HG02763 (cell line): Measurements from ENCODE around the gene ANXA4.

Source experiments
- ATAC-seq: cut with Tn5 transposase; IDR thresholded peaks from one replicate; pipeline ENCODE4 v1.9.1; 2021; ENCODE audit warnings: mild to moderate bottlenecking, moderate library complexity; ENCODE audit not compliant: unreplicated experiment

ANXA4 gene

DNA sequence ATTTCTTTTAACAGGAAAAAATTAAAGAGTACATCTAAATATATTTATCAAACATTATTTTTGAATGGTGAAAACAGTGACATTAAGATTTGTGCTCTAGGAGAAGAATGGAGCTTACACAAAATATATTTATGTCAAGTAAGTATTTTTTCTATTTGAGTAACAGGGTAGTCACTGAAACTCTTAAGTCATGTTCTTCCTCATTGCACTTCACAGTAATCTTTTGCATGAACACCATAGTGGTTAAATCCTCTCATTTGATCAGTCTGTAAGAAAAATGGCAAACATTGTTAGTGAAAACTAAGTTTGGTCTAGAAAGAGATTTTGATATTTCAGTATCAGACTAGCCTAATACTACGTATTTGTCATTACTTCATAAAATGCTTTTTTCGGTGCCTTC lies 95.6 kb downstream of the ANXA4 start:
- ATAC-seq: no peak

GRCh38 chr2:69843993-69844392 lies 102.1 kb downstream of the ANXA4 start:
- no peak for ATAC-seq

DNA sequence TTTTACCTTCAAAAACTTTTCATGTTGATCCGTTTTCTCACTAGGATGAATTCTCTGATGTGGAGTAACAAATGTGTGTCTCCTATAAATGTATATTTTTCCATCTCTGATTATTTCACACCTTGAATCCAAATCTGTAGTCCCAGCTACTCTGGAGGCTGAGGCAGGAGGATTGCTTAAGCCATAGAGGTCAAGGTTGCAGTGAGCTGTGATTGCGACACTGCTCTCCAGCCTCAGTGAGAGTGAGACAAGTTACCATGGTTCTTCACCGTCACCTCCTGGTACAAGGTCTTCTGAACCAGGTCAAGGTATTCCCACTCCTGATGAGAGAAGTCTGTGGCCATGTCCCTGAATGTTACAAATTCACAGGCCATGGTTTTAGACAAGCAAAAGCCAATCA lies 102.6 kb downstream of the ANXA4 start:
- ATAC-seq: no peak

DNA sequence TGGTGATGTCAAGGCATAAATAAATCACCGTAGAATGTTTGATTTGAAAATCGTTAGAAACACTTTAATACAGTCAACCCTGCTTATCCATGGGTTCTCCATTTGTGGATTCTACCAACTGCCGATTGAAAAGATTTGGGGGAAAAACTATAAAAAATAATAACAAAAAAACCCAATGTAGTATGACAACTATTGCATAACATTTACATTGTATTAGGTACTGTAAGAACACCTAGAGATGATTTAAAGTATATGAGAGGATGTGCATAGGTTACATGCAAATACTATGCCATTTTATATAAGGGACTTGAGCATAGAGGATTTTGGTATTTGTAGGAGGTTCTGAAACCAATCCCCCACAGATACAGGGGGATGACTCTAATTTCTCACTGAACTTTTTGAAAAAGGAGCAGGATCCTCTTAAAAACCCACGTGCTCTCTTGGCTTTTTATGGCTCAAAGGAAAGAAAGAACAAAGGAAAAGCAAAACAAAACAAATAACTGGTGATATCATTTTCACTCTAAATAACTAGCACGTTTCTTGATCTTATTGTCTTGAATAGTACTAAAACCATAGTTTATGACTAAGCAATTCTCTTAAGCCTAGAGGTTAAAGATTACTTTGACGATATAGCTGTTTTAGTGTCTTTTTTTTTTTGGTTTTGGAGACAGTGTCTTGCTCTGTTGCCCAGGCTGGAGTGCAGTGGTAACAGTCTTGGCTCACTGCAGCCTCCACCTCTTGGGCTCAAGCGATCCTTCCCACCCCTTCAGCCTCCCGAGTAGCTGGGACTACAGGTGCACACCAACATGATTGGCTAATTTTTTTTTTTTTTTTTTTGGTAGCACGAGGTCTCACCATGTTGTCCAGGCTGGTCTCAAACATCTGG lies 104.5 kb downstream of the ANXA4 start:
- ATAC-seq: no peak

- ATAC-seq: no peak
These were observed 105.3 kb downstream of the ANXA4 start for GRCh38 chr2:69847068-69847828.

DNA sequence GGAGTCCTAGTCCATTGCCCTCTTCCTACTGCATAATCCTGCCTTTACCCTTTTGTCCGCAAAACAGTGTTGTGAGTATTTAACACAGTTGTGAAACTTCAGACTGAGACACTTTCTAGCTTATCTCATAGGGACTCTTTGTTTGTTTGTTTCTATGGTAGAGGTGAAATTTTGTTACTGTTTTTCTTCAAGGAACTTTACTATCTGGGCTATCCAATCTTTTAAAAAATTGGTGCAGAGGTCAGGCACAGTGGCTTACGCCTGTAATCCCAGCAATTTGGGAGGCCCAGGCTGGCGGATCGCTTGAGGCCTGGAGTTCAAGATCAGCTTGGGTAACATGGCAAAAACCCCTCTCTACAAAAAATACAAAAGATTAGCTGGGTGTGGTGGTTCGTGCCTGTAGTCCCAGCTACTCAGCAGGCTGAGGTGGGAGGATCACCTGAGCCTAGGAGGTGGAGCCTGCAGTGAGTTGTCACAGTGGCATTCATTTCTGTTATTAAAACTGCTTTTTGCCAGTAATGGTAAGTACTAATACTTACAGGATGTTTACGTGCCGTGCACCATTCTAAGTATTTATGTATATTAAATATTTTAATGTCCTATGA lies 106.4 kb downstream of the ANXA4 start:
- no peak for ATAC-seq

GRCh38 chr2:69858261-69858660 lies 116.3 kb downstream of the ANXA4 start:
- ATAC-seq: no peak

- ATAC-seq: no peak
These were observed 121.4 kb downstream of the ANXA4 start for GRCh38 chr2:69863298-69863697.
